Urinary bladder (tissue), 4 donors: ENCODE results near the gene TMEM151B. TPM values are rescaled to one million over a fixed set of nuclear protein-coding genes. Genes with fewer than 3 reads are reported as not detected.
"Not testable (repeated sequence)": the region's sequence is repeated elsewhere in the genome, so short reads cannot be mapped to it uniquely, and the experiment has no call there.

Source experiments
- DNase-seq: peaks from one replicate; pipeline ENCODE4 v3.0.0-alpha.2; 2015; ENCODE audit errors: extremely low spot score
- H3K27ac ChIP-seq: one replicate; pipeline ENCODE4 v1.5.1; 2013; ENCODE audit warnings: low read depth, mild to moderate bottlenecking, moderate library complexity
- H3K36me3 ChIP-seq: one replicate; pipeline ENCODE4 v1.6.1; 2013; ENCODE audit warnings: mild to moderate bottlenecking, moderate library complexity; ENCODE audit not compliant: insufficient read depth
- H3K4me1 ChIP-seq: one replicate; pipeline ENCODE4 v1.6.1; 2013; ENCODE audit warnings: mild to moderate bottlenecking, moderate library complexity; ENCODE audit not compliant: insufficient read depth
- H3K4me3 ChIP-seq: one replicate; pipeline ENCODE4 v1.5.1; 2013; ENCODE audit warnings: low read depth, low read length
- WGBS: extraction: QIAGEN DNeasy Blood & Tissue Kit; methylation state at CpG from one replicate; pipeline ENCODE4 v1.1.7; 2013; 5-methylcytosine and 5-hydroxymethylcytosine counted together
- polyA plus RNA-seq: library from polyadenylated mRNA; stranded (reverse); fragments of 200-250 nt; gene quantifications from one replicate; pipeline ENCODE4 v1.2.3, GENCODE V29; 2013
- total RNA-seq: library from RNA; depleted of rRNA; stranded (reverse); fragments of >200 nt; gene quantifications from one replicate; pipeline ENCODE4 v1.2.3, GENCODE V29; 2014
- donor health status: healthy with polysubstance abuse.
- donor health status: healthy.

The TMEM151B gene
- total and polyA plus RNA-seq, 2 donors: 0.48 to 0.54 TPM

DNA sequence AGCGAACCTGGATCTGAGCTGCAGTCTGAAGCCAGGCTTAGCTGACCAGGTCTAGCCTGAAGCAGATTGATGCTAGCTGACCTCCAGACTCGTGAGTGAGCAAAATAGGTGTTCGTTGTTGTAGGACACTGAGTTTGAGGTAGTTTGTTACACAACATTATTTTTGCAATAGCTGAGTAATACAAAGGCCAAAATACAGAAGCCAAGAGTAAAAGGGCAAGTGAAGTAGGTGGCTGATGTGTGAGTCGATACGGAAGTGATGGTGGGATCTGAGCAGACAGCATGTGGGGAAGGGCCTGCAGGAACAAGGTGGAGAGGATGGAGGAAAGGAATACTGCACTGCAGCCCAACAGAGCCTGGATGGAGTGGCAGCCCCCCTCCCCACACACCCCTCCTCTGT lies 63.7 kb downstream of the TMEM151B start:
- Histone ChIP-seq H3K36me3 (no peaks in the 10 kb centered on the region), H3K4me1 (no peaks in the 10 kb centered on the region), H3K4me3 (no peak overlapping the region), H3K27ac (no peak overlapping the region)
- WGBS: 89% methylated on average over 5 of the region's 5 CpGs
- no peak for DNase-seq

DNA sequence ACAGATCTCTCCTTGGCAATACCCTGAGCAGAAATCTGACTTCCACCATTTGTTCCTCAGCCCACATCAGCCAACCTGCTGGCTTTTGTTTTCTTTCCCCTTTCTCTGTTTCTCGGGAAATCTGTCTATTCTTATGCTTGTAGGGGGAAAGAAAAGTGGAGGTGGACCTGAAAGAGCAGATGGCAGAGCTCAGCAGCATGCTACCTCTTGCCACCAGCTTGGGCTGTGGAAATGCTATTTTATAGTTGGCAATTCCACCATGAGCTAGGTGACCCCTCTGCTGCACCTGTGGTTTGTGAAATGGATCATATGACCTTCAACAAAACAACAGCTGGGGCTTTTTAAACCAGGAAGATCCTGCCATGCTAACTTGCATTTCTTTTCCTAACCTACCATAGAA lies 65.4 kb downstream of the TMEM151B start:
- Histone ChIP-seq H3K4me3 (no peak overlapping the region), H3K4me1 (no peaks in the 10 kb centered on the region), H3K27ac (no peak overlapping the region), H3K36me3 (no peaks in the 10 kb centered on the region)
- no peak for DNase-seq
- 76% methylated on average over 1 of the region's 1 CpG for WGBS

DNA sequence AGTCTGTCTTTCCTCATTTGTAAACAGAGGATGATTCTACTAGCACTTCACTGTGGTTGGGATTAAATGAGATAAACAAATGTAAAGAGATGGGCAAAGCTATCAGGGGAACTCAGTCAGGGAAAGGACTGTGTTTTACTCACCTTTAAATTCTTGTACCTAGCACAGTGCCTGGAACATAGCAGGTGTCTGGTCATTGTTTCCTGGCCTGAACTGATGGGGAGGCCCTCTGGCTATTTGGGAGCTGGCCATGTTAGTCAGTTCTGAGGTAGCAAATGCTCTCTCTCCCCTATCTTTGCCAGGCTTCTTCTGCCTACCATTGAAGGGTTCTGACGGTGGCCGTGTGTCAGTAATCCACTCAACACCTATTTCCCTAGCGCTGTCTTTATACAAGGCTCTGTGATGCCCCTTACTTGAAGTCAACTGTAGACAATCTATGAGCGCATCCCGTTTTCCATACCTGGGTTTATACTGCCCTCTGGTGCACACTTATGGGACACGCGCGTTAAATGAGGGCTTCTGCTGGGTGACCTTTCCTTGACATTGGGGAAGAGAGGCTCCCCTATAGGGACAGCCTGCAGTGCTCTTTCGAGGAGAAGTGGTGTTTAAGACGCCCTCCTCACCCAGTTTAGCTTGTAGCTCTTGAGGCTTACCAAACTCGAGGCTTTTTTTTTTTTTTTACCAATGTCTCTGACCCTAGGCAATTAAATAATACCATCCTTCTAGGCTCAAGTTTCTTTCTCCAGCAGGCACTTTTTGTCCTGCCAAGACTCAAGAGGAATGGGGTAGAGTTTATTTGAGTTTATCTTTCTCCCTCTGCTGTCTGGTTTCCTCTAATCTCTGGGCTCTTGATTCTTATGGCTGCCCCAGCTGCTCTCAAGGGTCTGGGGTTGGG lies 68.2 kb downstream of the TMEM151B start:
- DNase-seq: peak; percentile 23
- H3K27ac ChIP-seq: no peak overlapping the region
- no peaks in the 10 kb centered on the region for H3K36me3 ChIP-seq
- H3K4me3 ChIP-seq: no peak overlapping the region
- no peaks in the 10 kb centered on the region for H3K4me1 ChIP-seq
- 4% methylated on average over 11 of the region's 11 CpGs for WGBS

DNA sequence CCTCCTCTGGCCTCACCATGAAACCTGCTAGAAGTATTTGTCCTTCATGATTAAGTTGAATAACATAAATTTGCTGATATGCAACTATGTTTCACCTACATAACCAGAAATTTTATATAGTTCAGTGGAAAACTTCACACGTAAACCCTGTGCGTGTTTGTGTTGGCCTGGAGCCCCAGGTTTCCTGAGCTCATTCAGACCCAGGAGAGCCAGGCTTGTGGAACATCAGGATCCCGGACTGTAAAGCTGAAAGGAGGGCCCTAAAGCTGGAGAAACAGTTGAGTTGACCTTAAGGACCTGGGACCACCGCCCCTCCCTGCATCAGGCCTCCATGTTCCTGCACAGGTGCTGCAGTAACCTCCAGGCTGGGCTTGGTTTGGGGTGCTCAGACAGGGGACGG lies 69.1 kb downstream of the TMEM151B start:
- H3K36me3 ChIP-seq: no peaks in the 10 kb centered on the region
- H3K27ac ChIP-seq: no peak overlapping the region
- H3K4me3 ChIP-seq: no peak overlapping the region
- WGBS: 80% methylated on average over 5 of the region's 5 CpGs
- DNase-seq: no peak
- no peaks in the 10 kb centered on the region for H3K4me1 ChIP-seq

DNA sequence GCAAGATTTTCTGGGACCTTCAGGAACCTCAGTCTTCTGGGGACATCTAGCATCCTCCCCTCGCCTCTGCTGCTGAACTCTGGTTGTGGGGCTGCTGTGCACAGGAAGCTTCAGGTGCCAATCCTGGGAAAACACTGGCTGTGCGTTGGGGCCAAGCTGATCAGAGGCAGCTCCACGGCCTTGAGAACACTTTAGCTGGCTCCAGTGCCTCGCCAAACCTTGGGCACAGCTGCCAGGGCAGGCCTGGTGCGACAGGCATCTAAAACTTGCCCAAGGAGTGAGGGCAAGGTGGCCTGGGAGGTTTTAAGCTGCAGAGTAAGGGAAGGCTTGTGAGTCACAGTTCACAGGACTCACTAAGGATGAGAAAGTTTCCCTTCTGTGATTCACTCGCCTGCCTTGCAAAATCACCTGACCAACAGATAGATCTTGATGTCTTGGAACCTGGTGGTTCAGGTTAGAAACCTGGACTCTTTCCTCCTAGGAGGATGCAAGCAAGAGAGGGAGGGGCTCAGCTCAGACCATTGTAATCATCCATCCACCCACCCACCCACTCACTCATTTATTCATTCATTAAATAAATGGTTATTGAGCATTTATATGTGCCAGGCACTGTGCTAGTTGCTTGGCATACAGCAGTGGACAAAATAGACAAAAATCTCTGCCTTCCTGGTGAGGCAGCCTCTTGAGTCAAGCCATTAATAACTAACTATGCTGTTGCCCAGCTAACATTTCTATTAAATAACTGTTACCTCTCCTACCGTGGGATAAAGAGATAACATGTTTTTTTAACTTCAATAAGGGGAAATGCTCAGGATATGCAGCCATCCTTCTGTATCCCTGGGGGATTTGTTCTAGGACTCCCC lies 69.7 kb downstream of the TMEM151B start:
- no peak overlapping the region for H3K27ac ChIP-seq
- no peak for DNase-seq
- no peak overlapping the region for H3K4me3 ChIP-seq
- H3K4me1 ChIP-seq: no peaks in the 10 kb centered on the region
- WGBS: 80% methylated on average over 7 of the region's 7 CpGs
- H3K36me3 ChIP-seq: no peaks in the 10 kb centered on the region

DNA sequence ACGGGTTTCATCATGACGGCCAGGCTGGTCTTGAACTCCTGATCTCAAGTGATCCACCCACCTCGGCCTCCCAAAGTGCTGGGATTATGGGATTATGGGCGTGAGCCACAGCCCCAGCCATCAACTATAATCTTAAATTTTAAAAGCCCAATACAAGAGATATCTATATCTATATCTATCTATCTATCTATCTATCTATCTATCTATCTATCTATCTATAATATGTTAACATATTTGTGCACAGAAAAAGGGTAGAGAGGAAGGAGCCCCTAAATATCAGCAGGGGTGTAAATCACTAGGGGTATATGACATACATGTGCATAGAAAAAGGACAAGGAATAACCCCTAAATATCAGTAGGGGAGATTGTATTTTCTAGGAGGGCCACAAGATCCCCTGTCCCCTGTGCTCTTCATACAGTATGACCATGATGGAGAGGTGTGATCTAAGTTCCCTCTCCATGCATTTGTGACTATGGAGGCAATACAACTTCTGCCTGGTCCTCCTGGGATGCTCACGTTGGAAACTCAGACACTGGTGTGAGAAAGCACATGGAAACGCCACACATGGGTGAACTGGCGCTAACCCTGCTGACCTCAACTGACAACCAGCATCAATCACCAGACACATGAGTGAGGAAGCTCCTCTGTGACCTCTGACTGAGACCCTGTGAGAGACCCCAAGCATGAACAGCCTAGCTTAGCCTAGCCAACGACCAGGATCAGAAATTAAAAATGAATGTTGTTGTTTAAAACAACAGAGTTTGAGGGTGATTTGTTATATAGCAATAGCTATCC lies 71.0 kb downstream of the TMEM151B start:
- Histone ChIP-seq H3K4me3 (no peak overlapping the region), H3K27ac (no peak overlapping the region), H3K36me3 (no peaks in the 10 kb centered on the region), H3K4me1 (no peaks in the 10 kb centered on the region)
- 64% methylated on average over 8 of the region's 8 CpGs for WGBS
- no peak for DNase-seq

DNA sequence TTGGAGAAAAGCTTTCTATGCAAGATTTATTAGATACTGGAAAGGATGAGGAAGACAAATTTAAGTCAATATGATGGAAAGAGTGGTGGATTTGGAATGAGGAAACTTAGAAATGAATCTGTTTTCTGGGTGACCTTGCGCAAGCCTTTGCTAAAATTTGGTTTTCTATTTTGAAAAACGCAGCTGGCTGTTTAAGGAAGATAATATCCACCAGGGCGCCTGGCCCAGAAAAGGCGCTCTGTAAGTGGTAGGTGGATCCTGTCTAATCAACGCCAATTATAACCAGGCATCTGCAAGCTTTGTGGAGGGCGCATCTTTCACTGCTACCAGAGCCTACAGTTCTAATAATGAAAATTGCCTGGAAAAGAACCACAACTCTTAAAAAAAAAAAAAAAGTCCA lies 71.8 kb downstream of the TMEM151B start:
- H3K4me3 ChIP-seq: no peak overlapping the region
- no peaks in the 10 kb centered on the region for H3K36me3 ChIP-seq
- no peak overlapping the region for H3K27ac ChIP-seq
- DNase-seq: no peak
- no peaks in the 10 kb centered on the region for H3K4me1 ChIP-seq
- WGBS: 31% methylated on average over 6 of the region's 6 CpGs

DNA sequence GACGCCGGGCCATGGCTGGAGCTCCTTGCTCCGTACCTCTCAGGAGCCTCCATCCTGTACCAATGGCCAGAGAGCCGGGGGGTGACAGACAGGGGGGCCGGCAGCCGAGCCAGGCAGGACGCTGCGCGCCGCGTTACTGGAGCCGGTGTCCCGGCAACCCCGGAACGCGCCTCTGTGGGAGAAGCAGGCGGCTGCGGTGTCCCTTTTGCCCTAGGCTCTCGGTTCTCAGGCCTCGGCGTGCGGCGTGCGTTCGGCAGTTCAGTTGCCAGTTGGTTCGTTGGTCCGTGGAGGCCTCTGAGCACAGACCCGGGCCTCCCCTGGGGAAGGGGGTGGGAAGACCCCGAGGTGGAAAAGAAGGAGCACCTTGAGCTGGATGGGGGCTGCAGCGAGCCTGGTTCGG lies 72.2 kb downstream of the TMEM151B start, which contains the start of gene SPATS1:
TSS of gene SPATS1 (plus strand) at position 162 of the 400 bp plus-strand sequence. CDS start 446 bp downstream, outside the sequence.
- Histone ChIP-seq H3K4me3 (peak within 1 kb of the TSS; percentile 23), H3K36me3 (no peaks in the 10 kb centered on the region), H3K27ac (no peak within 1 kb of the TSS), H3K4me1 (no peaks in the 10 kb centered on the region)
- no peak for DNase-seq
- 5% methylated on average over 31 of the region's 31 CpGs for WGBS

DNA sequence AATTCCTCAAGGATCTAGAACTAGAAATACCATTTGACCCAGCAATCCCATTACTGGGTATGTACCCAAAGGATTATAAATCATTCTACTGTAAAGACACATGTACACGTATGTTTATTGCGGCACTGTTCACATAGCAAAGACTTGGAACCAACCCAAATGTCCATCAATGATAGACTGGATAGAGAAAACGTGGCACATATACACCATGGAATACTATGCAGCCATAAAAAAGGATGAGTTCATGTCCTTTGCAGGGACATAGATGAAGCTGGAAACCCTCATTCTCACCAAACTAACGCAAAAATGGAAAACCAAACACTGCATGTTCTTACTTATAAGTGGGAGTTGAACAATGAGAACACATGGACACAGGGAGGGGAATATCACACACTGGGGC lies 76.6 kb downstream of the TMEM151B start:
- not testable (repeated sequence) for DNase-seq, H3K4me1 ChIP-seq, H3K4me3 ChIP-seq, H3K27ac ChIP-seq, H3K36me3 ChIP-seq
- 80% methylated on average over 4 of the region's 4 CpGs for WGBS

DNA sequence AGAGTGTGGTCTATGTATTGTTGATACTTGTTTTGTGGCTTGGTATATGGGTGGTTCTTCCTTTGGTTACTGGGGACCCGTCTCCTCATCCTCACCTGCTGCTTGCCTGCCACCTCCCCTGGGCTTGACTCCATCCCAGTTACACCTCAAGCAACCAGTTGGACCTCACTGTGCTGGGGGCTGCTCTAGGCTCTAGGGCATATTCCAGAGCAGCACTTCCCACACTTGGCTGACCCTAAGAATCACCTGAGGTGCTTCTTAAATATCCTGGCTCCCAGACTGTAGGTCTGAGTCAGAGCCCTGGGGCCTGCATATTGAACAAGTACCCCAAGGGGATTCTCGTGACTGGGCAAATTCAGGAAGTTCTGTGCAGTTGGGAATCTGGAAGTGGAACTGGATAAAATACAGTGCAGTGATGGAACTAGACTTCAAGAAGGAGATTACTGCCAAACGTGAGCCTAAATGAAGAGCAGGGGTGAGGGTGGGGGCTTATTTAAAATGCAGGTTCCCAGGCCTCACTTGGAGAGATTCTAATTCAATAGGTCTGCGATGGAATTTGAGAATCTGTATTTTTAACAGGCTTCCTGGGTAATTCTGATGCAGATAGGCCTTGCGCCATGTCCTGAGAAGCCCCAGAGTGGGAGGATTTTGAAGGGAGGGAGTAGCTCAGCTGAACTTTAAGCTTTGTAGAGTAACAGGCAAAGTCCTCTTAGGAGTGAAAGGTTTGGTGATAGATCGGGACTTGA lies 79.8 kb downstream of the TMEM151B start:
- Histone ChIP-seq H3K4me1 (no peaks in the 10 kb centered on the region), H3K4me3 (no peak overlapping the region), H3K36me3 (no peaks in the 10 kb centered on the region), H3K27ac (no peak overlapping the region)
- no peak for DNase-seq
- 75% methylated on average over 6 of the region's 6 CpGs for WGBS

DNA sequence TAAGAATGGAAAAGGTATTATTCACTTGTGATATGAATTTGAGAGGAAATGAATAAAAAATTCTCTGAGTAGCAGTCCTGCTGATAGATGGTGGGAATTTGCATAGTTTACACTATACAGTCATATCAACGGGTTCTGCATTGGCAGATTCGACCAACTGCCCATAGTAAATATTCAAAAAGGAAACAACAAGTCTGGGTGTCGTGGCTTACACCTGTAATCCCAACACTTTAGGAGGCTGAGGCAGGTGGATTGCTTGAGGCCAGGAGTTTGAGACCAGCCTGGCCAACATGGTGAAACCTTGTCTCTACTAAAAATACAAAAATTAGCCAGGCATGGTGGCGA lies 80.4 kb downstream of the TMEM151B start:
- not testable (repeated sequence) for DNase-seq, H3K4me1 ChIP-seq, H3K27ac ChIP-seq, H3K4me3 ChIP-seq, H3K36me3 ChIP-seq
- 73% methylated on average over 4 of the region's 4 CpGs for WGBS

DNA sequence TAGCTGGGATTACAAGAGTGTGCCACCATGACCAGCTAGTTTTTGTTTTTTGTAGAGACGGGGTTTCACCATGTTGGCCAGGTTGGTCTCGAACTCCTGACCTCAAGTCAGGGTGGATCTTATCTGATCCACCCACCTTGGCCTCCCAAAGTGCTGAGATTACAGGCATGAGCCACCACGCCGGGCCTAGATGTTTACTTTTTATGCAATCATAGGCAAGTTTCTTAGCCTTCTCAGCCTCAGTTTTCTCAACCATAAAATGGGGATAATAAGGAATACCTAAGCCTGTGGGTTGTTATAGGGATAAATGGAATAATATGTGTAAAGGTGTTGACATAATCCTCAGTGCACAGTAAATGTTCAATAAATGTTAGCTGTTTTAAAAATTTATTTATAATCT lies 82.0 kb downstream of the TMEM151B start:
- H3K4me3 ChIP-seq: no peak overlapping the region
- no peak for DNase-seq
- no peaks in the 10 kb centered on the region for H3K4me1 ChIP-seq
- no peak overlapping the region for H3K27ac ChIP-seq
- 87% methylated on average over 4 of the region's 4 CpGs for WGBS
- H3K36me3 ChIP-seq: no peaks in the 10 kb centered on the region

DNA sequence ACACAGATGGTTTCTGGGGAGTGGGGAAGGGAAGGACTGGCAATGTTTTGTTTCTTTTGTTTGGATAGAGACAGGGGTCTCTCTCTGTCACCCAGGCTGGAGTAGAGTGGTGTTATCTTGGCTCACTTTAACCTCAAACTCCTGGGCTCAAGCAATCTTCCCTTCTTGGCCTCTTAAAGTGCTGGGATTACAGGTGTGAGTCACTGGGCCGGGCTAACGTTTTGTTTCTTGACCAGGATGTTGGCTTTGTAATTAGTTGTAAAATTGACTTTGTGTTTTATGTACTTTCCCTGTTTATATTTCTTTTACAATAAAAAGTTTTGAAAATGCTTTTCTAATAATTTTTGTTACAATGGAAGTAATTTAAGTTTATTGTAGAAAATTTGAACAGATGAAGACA lies 83.1 kb downstream of the TMEM151B start:
- no peak overlapping the region for H3K4me3 ChIP-seq
- WGBS: 48% methylated on average over 2 of the region's 2 CpGs

More for the DNA sequence above, 83.1 kb downstream of the TMEM151B start:
- Histone ChIP-seq H3K36me3 (no peaks in the 10 kb centered on the region), H3K27ac (no peak overlapping the region), H3K4me1 (no peaks in the 10 kb centered on the region)
- no peak for DNase-seq
